HG02970 (cell line): ENCODE data around the gene IFRD1.
"Not testable (repeated sequence)": the region's sequence is repeated elsewhere in the genome, so short reads cannot be mapped to it uniquely, and the experiment has no call there.

Experiments used
- ATAC-seq: cut with Tn5 transposase; IDR thresholded peaks from one replicate; pipeline ENCODE4 v1.9.1; 2021; ENCODE audit warnings: mild to moderate bottlenecking, moderate library complexity, moderate number of reproducible peaks; ENCODE audit not compliant: unreplicated experiment, low FRiP score

The IFRD1 gene

GRCh38 chr7:112439476-112439875 lies 10.8 kb upstream of the IFRD1 start:
- ATAC-seq, result no peak

GRCh38 chr7:112442210-112442609 lies 8.1 kb upstream of the IFRD1 start:
- no peak for ATAC-seq

GRCh38 chr7:112444505-112444904 lies 5.8 kb upstream of the IFRD1 start:
- ATAC-seq, result no peak

GRCh38 chr7:112446431-112446830 lies 3.8 kb upstream of the IFRD1 start:
- ATAC-seq, result no peak

DNA sequence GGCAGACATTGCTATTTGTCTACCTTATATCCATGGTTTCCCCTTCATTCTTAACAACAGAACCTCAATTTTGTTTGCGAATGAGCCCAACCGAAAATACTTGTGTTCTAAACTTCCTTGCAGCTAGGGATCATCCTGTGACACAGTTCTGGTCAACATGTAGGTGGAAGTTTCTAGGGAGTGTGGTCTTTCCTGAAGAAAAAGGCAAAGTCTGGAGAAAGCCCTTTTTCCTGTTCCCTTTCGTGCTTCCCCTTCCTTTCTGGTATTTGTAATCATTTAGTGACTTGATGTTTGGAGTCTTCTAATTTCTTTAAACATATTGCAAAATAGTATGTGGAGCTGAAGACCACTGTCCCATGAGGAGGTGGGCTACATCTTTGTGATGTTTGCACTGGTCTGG lies 2.9 kb upstream of the IFRD1 start:
- ATAC-seq, result no peak

DNA sequence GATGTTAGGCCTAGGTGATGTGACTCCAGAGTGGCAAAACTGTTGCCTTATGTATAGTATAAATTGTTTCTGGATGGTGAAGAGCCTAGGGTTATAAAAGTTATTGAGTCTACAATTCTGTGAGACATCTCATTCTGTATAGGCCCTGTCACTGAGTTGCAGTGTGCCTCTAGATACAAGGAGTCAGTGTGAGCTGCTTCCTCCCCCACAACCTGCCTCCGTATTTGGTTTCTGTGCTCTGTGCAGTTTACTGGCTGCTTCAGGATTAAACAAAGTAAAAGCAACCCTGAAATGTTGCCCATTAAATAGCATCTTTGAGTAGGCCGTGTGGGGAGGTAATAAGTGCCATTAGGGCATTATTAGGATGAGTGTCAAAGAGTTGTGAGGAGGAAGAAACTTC lies 1.9 kb upstream of the IFRD1 start:
- ATAC-seq, result no peak

- no peak for ATAC-seq
Measured at GRCh38 chr7:112448891-112449290, 1.4 kb upstream of the IFRD1 start.

- ATAC-seq, result no peak
Measured at GRCh38 chr7:112449353-112449752, 907 bp upstream of the IFRD1 start.

DNA sequence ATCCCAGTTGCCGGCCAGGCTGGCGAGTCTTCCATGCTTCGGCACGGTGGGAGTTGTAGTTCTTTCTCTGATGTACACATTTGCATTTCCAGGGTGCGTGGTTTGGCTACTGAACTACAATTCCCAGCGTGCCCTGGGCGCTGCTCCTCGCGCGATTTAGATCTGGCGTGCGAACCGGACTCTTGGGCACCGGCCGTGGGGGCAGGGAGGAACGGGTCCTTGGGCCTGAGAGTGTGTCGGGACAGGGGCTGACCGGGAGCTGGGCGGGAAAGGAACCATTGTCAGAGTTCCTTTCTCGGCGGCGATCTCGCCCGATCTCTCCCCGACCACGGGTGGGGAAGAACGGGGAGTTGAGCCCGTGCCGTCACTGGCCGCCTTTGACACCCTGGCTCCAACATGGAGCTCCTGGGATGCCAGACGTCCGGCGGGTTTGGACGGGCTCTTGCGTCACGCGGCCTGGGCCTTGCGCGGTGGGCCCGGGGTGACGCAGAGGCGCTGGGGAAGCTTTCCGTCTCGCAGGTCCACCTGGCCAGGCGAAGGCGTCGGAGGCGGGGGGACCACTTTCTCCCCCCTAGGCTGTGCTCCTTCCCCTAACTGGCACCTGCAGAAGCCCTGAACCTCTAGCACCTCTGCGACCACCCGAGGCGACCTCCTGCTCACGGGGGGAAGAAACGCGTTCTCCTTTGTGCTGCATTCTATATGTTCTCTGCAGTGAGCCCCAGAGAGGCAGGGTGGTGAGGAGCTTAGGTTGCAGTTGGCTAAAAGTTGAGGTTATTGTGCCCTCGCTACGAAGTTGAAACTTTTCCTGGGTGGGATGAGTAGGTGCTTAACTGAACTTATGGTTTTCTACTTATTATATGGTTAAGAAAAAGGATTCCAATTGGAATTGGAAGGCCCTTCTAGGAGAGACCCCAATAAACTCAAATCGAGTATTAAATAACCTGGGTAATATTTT lies 824 bp downstream of the IFRD1 start:
- ATAC-seq, result peak; percentile 77

GRCh38 chr7:112452102-112452888 lies 2.0 kb downstream of the IFRD1 start:
- no peak for ATAC-seq

DNA sequence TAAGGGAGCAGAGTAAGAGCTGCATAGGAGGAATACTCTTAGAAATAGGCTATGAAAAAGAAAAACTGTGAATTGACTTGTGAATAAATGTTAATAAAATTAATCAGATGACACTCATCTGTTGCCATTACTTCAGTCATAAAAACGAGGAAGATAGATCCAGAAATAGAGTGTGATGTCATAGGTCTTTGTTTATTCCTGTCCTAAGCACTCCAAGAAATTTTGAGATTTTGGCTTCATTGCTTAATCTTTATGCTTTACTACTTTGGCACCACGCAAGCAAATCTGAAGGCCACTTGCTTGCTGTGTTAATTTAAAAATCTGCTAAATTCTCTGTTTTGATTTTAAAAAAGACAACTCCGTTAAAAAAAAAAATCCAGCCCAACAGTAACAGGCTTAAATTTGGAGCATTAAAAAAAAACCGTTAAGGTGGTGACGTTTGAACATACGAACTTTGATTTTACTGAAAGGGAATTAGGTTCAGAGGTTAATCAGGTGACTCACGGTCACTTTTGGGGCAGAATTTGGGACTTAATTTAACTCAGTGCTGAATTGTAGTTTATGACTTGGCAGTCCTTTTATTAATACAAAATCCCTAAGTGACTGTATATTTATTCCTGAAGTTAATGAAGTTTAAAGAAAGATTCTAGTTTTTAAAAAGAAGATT lies 3.4 kb downstream of the IFRD1 start:
- ATAC-seq, result no peak

- ATAC-seq, result not testable (repeated sequence)
Measured at GRCh38 chr7:112454191-112454590, 3.9 kb downstream of the IFRD1 start.

DNA sequence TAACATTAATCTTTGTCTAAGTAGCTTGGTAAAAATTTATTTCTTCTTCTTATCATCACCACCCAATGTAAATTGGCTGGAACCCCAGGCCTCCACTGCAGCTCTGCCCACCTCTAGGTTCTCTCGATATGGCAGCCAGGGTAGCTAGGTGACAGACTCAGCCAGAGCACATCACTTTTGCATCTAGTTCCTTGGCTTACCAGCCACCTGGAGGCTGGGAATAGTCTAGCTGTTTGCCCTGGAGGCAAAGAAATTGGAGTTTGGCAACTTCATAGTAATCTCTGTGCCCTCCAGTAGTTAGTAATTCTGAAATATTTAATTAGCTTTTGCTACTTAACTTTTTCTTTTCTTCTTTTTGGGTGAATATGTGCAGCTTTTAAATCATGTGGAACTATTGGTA lies 9.4 kb downstream of the IFRD1 start:
- ATAC-seq, result no peak

DNA sequence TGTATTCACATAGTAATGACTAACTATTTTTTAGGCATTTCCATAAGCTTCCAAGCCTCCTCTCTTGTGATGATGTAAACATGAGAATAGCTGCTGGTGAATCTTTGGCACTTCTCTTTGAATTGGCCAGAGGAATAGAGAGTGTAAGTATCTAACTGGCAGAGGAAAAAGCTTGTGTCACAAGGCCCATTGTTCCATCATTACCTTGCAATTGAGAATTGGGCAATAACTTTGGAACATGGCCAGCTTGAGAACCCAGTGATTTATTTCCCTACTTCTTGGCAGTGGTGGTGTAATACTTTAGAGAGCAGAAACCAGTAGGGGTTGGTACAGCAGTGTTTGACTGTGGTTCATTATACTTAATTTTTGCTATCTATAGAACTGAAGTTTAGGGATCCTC lies 12.0 kb downstream of the IFRD1 start:
- ATAC-seq, result no peak

- ATAC-seq, result no peak
Measured at GRCh38 chr7:112467867-112468266, 17.6 kb downstream of the IFRD1 start.

GRCh38 chr7:112470194-112470593 lies 19.9 kb downstream of the IFRD1 start:
- ATAC-seq, result no peak

DNA sequence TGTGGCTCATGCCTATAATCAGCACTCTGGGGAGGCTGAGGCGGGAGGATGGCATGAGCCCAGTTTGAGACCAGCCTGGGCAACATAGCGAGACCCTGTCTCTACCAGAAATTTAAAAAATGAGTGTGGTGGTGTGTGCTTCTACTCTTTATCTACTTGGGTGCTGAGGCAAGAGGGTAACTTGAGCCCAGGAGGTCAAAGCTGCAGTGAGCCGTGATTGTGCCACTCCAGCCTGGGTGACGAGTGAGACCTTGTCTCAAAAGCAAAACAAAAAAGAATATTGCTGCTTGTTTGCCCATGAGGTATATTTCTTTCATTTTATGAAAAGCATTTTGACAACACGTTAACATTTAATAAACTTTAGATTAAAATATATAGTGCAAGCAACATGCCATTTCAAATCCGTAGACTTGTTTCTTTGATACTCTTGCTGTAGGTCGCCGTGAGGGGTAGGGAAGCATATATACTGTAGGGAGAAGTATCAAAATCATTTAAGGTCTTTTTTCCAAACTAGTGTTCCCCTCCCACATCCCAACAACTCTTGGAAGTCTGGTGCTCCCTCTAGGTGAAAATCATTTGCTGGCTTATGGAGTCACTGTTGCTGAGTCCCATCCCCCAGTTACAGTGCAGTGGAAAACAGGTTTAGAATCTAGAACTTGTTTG lies 26.3 kb downstream of the IFRD1 start:
- no peak for ATAC-seq

DNA sequence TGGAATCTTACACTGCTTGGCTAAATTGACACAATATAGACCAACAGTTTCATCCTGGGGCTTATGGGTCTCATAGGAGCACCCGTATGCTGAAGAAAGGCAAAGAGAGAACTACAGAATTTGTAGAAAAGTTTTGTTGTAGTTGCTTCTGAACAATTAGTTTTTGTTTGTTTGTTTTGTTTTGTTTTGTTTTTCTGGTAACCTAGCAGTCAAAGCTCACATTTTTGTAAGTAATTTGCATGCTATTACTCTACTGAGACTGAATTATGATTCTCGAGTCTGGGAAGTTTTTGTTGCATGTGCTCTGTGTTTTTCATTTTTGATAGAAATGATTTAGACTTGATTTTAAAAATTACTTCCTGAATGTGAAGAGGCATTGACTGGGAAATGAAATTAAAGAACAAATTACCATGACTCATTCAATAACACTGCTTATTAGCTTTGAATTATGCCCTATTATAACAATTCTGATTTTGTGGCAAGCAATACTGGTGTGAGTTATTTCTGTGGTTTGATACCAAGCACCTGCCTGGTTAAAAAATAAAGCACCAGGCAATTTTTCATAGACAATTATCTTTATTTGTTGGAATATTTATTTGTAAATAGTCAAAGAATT lies 31.0 kb downstream of the IFRD1 start:
- ATAC-seq, result no peak

GRCh38 chr7:112481833-112482670 lies 31.8 kb downstream of the IFRD1 start:
- no peak for ATAC-seq
